Hepatocyte (in vitro differentiated cells): Measurements from ENCODE around the gene B4GALT3. TPM values are rescaled to one million over a fixed set of nuclear protein-coding genes. Genes with fewer than 3 reads are reported as not detected.

Experiments used
- DNase-seq: peaks from one replicate; pipeline ENCODE4 v3.0.0-alpha.2; 2016; ENCODE audit warnings: low spot score
- H2AFZ ChIP-seq: fragments of 200-600 bp; sonication (generic); 2 replicates; pipeline ENCODE4 v1.6.0; 2016; ENCODE audit warnings: antibody characterized with exemption, mild to moderate bottlenecking
- H3K27ac ChIP-seq: fragments of 200-600 bp; sonication (generic); 2 replicates; pipeline ENCODE4 v1.5.1; 2016; ENCODE audit warnings: mild to moderate bottlenecking
- H3K27me3 ChIP-seq: fragments of 200-600 bp; sonication (generic); 2 replicates; pipeline ENCODE4 v1.6.1; 2016
- H3K36me3 ChIP-seq: fragments of 200-600 bp; sonication (generic); replicated peaks from 2 replicates; pipeline ENCODE4 v1.5.1; 2016; ENCODE audit warnings: low read depth; ENCODE audit not compliant: insufficient read depth
- H3K4me1 ChIP-seq: fragments of 200-600 bp; sonication (generic); 2 replicates; pipeline ENCODE4 v1.5.1; 2016; ENCODE audit warnings: mild to moderate bottlenecking, moderate library complexity; ENCODE audit not compliant: insufficient read depth
- H3K4me2 ChIP-seq: fragments of 200-600 bp; sonication (generic); 2 replicates; pipeline ENCODE4 v1.6.0; 2016
- H3K4me3 ChIP-seq: fragments of 200-600 bp; sonication (generic); 2 replicates; pipeline ENCODE4 v1.5.1; 2016; ENCODE audit warnings: mild to moderate bottlenecking
- H3K79me2 ChIP-seq: fragments of 200-600 bp; sonication (generic); 2 replicates; pipeline ENCODE4 v1.6.0; 2017; ENCODE audit warnings: mild to moderate bottlenecking
- H3K9me2 ChIP-seq: fragments of 200-600 bp; sonication (generic); replicated peaks from 2 replicates; pipeline ENCODE4 v1.6.0; 2017; ENCODE audit warnings: mild to moderate bottlenecking; ENCODE audit not compliant: insufficient read depth
- H3K9me3 ChIP-seq: fragments of 200-600 bp; sonication (generic); 2 replicates; pipeline ENCODE4 v1.5.1; 2016; ENCODE audit warnings: low read depth, mild to moderate bottlenecking
- H4K20me1 ChIP-seq: fragments of 200-600 bp; sonication (generic); 2 replicates; pipeline ENCODE4 v1.6.0; 2016; ENCODE audit warnings: mild to moderate bottlenecking; ENCODE audit not compliant: insufficient read depth, poor library complexity, severe bottlenecking
- EZH2 ChIP-seq: fragments of 200-600 bp; sonication (generic); IDR thresholded peaks from 2 replicates; pipeline ENCODE4 v1.6.1; 2016; ENCODE audit warnings: antibody characterized with exemption, mild to moderate bottlenecking, borderline replicate concordance
- EZH2phosphoT487 ChIP-seq: fragments of 200-600 bp; sonication (generic); IDR thresholded peaks from one replicate; pipeline ENCODE4 v1.6.1; 2018; ENCODE audit warnings: antibody characterized with exemption, mild to moderate bottlenecking, low read depth, moderate library complexity; ENCODE audit not compliant: unreplicated experiment, severe bottlenecking
- WGBS: methylation state at CpG from one replicate; pipeline ENCODE4 v1.1.6; 2016; ENCODE audit warnings: low lambda C conversion rate; ENCODE audit errors: missing lambda C conversion rate; 5-methylcytosine and 5-hydroxymethylcytosine counted together
- polyA plus RNA-seq: library from polyadenylated mRNA; unstranded; fragments of >200 nt; fragmentation: Nextera tagmentation; extraction: Ambion mirVana; gene quantifications from 2 replicates; pipeline ENCODE4 v1.2.1, GENCODE V29; 2016
- total RNA-seq: library from RNA; depleted of rRNA; stranded (reverse); fragments of >200 nt; gene quantifications from 2 replicates; pipeline ENCODE4 v1.2.3, GENCODE V29; 2014
- TF ChIP-seq, protein P1 (sequence below): fragments of 200-600 bp; sonication (generic); IDR thresholded peaks from 2 replicates; pipeline ENCODE4 v1.5.1; 2016; ENCODE audit warnings: antibody characterized with exemption, mild to moderate bottlenecking; ENCODE audit not compliant: poor library complexity

B4GALT3 gene
- total and polyA plus RNA-seq, 2 experiments from 2014 or later = 32.2 to 56.9 TPM

DNA sequence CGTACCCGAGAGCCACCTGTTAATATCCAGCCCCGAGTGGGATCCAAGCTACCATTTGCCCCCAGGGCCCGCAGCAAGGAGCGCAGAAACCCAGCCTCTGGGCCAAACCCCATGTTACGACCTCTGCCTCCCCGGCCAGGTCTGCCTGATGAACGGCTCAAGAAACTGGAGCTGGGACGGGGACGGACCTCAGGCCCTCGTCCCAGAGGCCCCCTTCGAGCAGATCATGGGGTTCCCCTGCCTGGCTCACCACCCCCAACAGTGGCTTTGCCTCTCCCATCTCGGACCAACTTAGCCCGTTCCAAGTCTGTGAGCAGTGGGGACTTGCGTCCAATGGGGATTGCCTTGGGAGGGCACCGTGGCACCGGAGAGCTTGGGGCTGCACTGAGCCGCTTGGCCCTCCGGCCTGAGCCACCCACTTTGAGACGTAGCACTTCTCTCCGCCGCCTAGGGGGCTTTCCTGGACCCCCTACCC, 16.6 kb downstream of the B4GALT3 start:
- H3K79me2 ChIP-seq = peaks cover 21% of the 10 kb centered on the region
- H3K27ac ChIP-seq = no peak overlapping the region
- peak overlapping the region; percentile 94 for H3K4me2 ChIP-seq
- no peak overlapping the region for H3K4me3 ChIP-seq
- WGBS = 98% methylated on average over 22 of the region's 22 CpGs
- no peak for DNase-seq
- no peaks in the 10 kb centered on the region for H3K9me3 ChIP-seq
- peaks cover 4% of the 10 kb centered on the region for H3K4me1 ChIP-seq
- no peak for TF ChIP-seq EZH2
- TF ChIP-seq, protein P1, sequence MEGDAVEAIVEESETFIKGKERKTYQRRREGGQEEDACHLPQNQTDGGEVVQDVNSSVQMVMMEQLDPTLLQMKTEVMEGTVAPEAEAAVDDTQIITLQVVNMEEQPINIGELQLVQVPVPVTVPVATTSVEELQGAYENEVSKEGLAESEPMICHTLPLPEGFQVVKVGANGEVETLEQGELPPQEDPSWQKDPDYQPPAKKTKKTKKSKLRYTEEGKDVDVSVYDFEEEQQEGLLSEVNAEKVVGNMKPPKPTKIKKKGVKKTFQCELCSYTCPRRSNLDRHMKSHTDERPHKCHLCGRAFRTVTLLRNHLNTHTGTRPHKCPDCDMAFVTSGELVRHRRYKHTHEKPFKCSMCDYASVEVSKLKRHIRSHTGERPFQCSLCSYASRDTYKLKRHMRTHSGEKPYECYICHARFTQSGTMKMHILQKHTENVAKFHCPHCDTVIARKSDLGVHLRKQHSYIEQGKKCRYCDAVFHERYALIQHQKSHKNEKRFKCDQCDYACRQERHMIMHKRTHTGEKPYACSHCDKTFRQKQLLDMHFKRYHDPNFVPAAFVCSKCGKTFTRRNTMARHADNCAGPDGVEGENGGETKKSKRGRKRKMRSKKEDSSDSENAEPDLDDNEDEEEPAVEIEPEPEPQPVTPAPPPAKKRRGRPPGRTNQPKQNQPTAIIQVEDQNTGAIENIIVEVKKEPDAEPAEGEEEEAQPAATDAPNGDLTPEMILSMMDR = no peak
- TF ChIP-seq EZH2phosphoT487 = no peak
- no peak overlapping the region for H2AFZ ChIP-seq
- H3K27me3 ChIP-seq = no peaks in the 10 kb centered on the region
- H3K36me3 ChIP-seq = no peaks in the 10 kb centered on the region
- H4K20me1 ChIP-seq = no peaks in the 10 kb centered on the region
- H3K9me2 ChIP-seq = no peaks in the 10 kb centered on the region

DNA sequence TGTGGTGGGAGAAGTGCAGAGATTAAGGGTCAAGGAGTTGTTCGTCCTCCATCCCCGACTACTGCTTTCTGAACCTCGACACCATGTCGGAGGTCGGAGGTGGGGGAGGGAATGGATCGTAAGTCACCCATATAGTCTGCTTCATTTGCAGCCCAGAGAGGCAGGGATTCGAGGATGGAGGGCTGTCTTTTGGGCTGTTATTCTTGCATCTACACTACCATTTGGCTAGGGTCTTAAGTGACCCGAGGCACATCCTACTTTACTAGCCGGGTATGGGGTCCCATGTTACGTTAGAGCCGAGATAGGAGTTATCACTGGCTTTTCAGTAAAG, 17.4 kb downstream of the B4GALT3 start:
- H3K4me1 ChIP-seq = peaks cover 2% of the 10 kb centered on the region
- H4K20me1 ChIP-seq = no peaks in the 10 kb centered on the region
- WGBS = 8% methylated on average over 11 of the region's 11 CpGs
- H3K27me3 ChIP-seq = no peaks in the 10 kb centered on the region
- no peaks in the 10 kb centered on the region for H3K9me2 ChIP-seq
- peak overlapping the region; percentile 94 for H3K4me2 ChIP-seq
- no peak for DNase-seq
- peak overlapping the region; percentile 86 for H3K4me3 ChIP-seq
- TF ChIP-seq, protein P1 = no peak
- TF ChIP-seq EZH2phosphoT487 = no peak
- no peak for TF ChIP-seq EZH2
- H3K9me3 ChIP-seq = no peaks in the 10 kb centered on the region
- peak overlapping the region; percentile 86 for H2AFZ ChIP-seq
- H3K79me2 ChIP-seq = peaks cover 28% of the 10 kb centered on the region
- H3K27ac ChIP-seq = peak overlapping the region; percentile 62
- H3K36me3 ChIP-seq = no peaks in the 10 kb centered on the region

DNA sequence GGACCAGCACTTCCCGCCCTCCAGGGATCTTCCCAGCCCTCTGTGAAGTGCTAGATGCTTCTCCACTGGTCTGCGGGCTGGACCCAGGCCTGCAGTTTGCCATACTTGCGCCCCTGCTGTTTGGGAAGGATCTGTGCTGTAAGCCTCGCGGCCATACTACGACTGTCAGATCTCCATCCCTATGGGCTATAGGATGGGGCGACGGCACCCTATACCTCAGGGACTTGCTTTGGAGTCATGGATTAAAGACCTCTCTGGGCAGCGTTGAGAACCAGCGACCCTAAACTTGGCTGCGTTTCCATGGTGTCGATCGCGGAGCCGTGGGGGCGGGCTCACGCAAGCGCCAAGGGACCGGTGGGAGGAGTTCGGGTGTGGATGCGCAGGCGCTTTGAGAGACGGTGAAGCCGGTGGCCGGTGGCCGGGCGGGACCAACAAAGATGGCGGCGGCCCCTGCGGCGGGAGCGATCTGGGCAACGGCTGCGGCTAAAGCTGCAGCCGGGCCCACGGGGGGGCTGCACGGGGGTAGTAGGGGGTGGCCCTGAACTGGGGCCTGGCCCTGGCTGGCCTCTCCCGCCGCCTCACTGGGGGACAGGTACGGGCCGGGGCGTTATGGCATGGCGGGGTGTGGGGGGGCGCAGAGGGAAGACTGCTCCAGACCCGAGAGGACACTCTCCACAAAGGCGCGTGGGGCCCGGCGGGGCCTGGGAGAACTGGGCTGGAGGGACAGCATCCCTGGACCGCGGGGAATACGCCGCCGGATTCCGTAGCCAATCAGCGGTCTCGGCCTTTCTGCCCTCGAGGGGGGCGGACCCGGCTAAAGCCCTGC, 18.0 kb downstream of the B4GALT3 start, which contains the start of gene USP21:
Gene USP21, plus strand, starts transcription at position 414 of the 826 bp plus-strand sequence. CDS start 1,141 bp downstream, outside the sequence.
- H3K4me1 ChIP-seq = peaks cover 8% of the 10 kb centered on the region

More for the DNA sequence above, 18.0 kb downstream of the B4GALT3 start, which contains the start of gene USP21:
- whole genome bisulfite sequencing = 2% methylated on average over 56 of the region's 60 CpGs
- no peaks in the 10 kb centered on the region for H3K9me2 ChIP-seq
- peak within 1 kb of the TSS; percentile 86 for H2AFZ ChIP-seq
- no peaks in the 10 kb centered on the region for H3K36me3 ChIP-seq
- H3K9me3 ChIP-seq = no peaks in the 10 kb centered on the region
- H3K27me3 ChIP-seq = no peaks in the 10 kb centered on the region
- H3K27ac ChIP-seq = peak within 1 kb of the TSS; percentile 69
- peak within 1 kb of the TSS; percentile 94 for H3K4me2 ChIP-seq
- peak within 1 kb of the TSS; percentile 86 for H3K4me3 ChIP-seq
- H4K20me1 ChIP-seq = no peaks in the 10 kb centered on the region
- TF ChIP-seq EZH2 = no peak
- TF ChIP-seq, protein P1 = peak; percentile 25
- H3K79me2 ChIP-seq = peaks cover 34% of the 10 kb centered on the region
- peak; percentile 96 for DNase-seq
